Measurements from ENCODE around the gene RALGPS1. TPM values are rescaled to one million over a fixed set of nuclear protein-coding genes. Genes with fewer than 3 reads are reported as not detected.

Gene RALGPS1
- total and polyA plus RNA-seq, 2 of the 8 experiments (the other 6 are each of a cell fraction or from before 2014, with no cell fraction given): 20.0 to 23.5 TPM

DNA sequence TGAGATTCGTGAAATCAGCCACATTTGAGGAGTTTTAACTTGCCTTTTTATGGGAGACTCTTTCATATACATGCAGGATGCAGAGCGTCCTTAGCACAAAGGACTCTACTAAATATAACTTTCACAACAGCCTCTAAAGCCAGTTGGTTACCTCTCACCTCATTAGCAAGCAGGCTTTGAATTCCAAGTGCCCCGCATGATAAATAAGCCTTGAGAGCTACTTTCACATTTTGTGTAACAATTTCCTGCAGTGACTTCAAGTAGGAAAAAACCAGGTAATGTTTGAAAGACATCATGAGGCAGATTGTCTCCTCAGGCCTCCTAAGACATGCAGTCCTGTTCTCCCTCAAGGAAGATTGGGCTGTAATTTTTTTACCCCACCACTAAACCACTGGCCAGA is 50.5 kb downstream of the RALGPS1 start:
- no peaks in the 10 kb centered on the region for H3K36me3 ChIP-seq (ENCODE audit: control insufficient read depth in 2 of 4, insufficient read depth in 4 of 4, low read length in 3 of 4)
- no peak overlapping the region for H2BK120ac ChIP-seq (replicated peaks; ENCODE audit: low read depth, low read length)
- H4K8ac ChIP-seq (ENCODE audit: extremely low read depth, insufficient read depth, low read length): no peak overlapping the region
- H4K91ac ChIP-seq (replicated peaks; ENCODE audit: insufficient read length, low read length): no peak overlapping the region
- no peak overlapping the region for H3K14ac ChIP-seq (ENCODE audit: insufficient read length)
- H3K27ac ChIP-seq (ENCODE audit: low read depth, low read length): no peak overlapping the region
- H3K9ac ChIP-seq (replicated peaks in 1 of 4; ENCODE audit: extremely low read depth in 1 of 4, low read depth in 3 of 4, low read length in 3 of 4): peak overlapping the region in 2 of 4 experiments; percentile 5 to 8; a peak in 2 of 7 replicates
- no peak overlapping the region for H2AFZ ChIP-seq (ENCODE audit: low read length)
- no peak for DNase-seq (ENCODE audit: low read depth in 1 of 2, low spot score in 2 of 2)
- POLR2A ChIA-PET (ENCODE audit: partially characterized antibody): interaction anchor here (0.7 kb wide), 1 partner anchor 11 kb away, joined by 3 read pairs; no protein-coding TSS in a partner anchor
- no peak overlapping the region for H3K18ac ChIP-seq (ENCODE audit: extremely low read depth, low read length)
- WGBS, 2 experiments (ENCODE audit: extremely low coverage in 1 of 2, insufficient coverage in 1 of 2, insufficient read length in 1 of 2, insufficient replicate concordance in 2 of 2, low coverage in 1 of 2, low lambda C conversion rate in 2 of 2, missing lambda C conversion rate in 1 of 2): 27% methylated on average over 3 of the region's 3 CpGs; no CpG with 5 or more reads in 1 of the 2 experiments
- no peak for FAIRE-seq
- no peaks in the 10 kb centered on the region for H4K20me1 ChIP-seq (replicated peaks in 1 of 2; ENCODE audit: control insufficient read depth in 1 of 2, insufficient read depth in 2 of 2, low read length in 2 of 2)
- no peaks in the 10 kb centered on the region for H3K23me2 ChIP-seq (ENCODE audit: low read depth, low read length)
- no peak overlapping the region for H3K4ac ChIP-seq (replicated peaks; ENCODE audit: insufficient read length, low read depth, low read length)
- H3K79me1 ChIP-seq (ENCODE audit: low read depth, low read length): no peaks in the 10 kb centered on the region
- no peak overlapping the region for H3K4me3 ChIP-seq (ENCODE audit: extremely low read depth in 1 of 4, insufficient read depth in 2 of 4, low read depth in 3 of 4, low read length in 4 of 4)
- H3K9me3 ChIP-seq (ENCODE audit: insufficient read depth in 2 of 2, low read depth in 1 of 2, low read length in 1 of 2): no peaks in the 10 kb centered on the region
- no peak overlapping the region for H3K23ac ChIP-seq (ENCODE audit: insufficient read length)
- H3K4me1 ChIP-seq (replicated peaks in 1 of 4; ENCODE audit: control insufficient read depth in 3 of 4, insufficient read depth in 4 of 4, low read length in 3 of 4): peaks cover 0 to 8% (median under 1%) of the 10 kb centered on the region in 4 experiments; a peak in 4 of 7 replicates
- CTCF ChIA-PET (ENCODE audit: partially characterized antibody): interaction anchor here (0.6 to 14.3 kb wide), 36 partner anchors 9 to 399 kb away, joined by 3 to 168 read pairs (median 4); partner anchors contain the start of gene RALGPS1
- H3K79me2 ChIP-seq (ENCODE audit: control insufficient read depth in 1 of 2, insufficient read depth in 2 of 2, low read length in 2 of 2): no peaks in the 10 kb centered on the region
- no peak overlapping the region for H2BK15ac ChIP-seq (ENCODE audit: low read length)
- no peak overlapping the region for H2BK20ac ChIP-seq (ENCODE audit: low read length)
- H2BK5ac ChIP-seq (ENCODE audit: low read depth, low read length): no peak overlapping the region
- H3K56ac ChIP-seq (replicated peaks; ENCODE audit: insufficient read length, low read depth, low read length): no peak overlapping the region
- no peak overlapping the region for H2AK5ac ChIP-seq (ENCODE audit: low read depth, low read length)
- H3K27me3 ChIP-seq (replicated peaks in 1 of 4; ENCODE audit: control insufficient read depth in 3 of 4, extremely low read depth in 1 of 4, insufficient read depth in 3 of 4, low read length in 3 of 4): no peaks in the 10 kb centered on the region
- peak overlapping the region; percentile 18 to 46; a peak in 3 of 4 replicates for H3K4me2 ChIP-seq (ENCODE audit: insufficient read depth in 1 of 2, low read depth in 2 of 2, low read length in 2 of 2)
- H4K5ac ChIP-seq (ENCODE audit: insufficient read length, low read depth, low read length): no peak overlapping the region
- no peak overlapping the region for H2BK12ac ChIP-seq (ENCODE audit: low read depth, low read length)
- TF ChIP-seq KDM4A (IDR thresholded peaks at IDR 0.05; ENCODE audit: low read depth, low read length, severe bottlenecking): no peak
- no peak for TF ChIP-seq POLR2AphosphoS5 (IDR thresholded peaks at IDR 0.05; ENCODE audit: low read depth, low read length)
- no peak for TF ChIP-seq HDAC6 (IDR thresholded peaks at IDR 0.05; ENCODE audit: low read depth, low read length)
- TF ChIP-seq RNF2 (IDR thresholded peaks at IDR 0.05; ENCODE audit: borderline replicate concordance, low read depth, low read length, missing control alignments, poor library complexity, severe bottlenecking): no peak
- no peak for TF ChIP-seq RAD21 (IDR thresholded peaks at IDR 0.05 in 1 of 2, conservative IDR thresholded peaks at IDR 0.05 in 1 of 2; ENCODE audit: low read depth in 2 of 2, low read length in 2 of 2)
- TF ChIP-seq BRCA1 (IDR thresholded peaks at IDR 0.05; ENCODE audit: low read depth, low read length): no peak
- TF ChIP-seq TAF1 (IDR thresholded peaks at IDR 0.05; ENCODE audit: low read depth, low read length): no peak
- TF ChIP-seq USF2 (IDR thresholded peaks at IDR 0.05; ENCODE audit: low read length): no peak
- no peak for TF ChIP-seq ZNF274 (IDR thresholded peaks at IDR 0.05; ENCODE audit: borderline replicate concordance, extremely low read depth, low read length)
- TF ChIP-seq, protein P1, sequence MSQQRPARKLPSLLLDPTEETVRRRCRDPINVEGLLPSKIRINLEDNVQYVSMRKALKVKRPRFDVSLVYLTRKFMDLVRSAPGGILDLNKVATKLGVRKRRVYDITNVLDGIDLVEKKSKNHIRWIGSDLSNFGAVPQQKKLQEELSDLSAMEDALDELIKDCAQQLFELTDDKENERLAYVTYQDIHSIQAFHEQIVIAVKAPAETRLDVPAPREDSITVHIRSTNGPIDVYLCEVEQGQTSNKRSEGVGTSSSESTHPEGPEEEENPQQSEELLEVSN (IDR thresholded peaks at IDR 0.05): no peak
- TF ChIP-seq RBBP5 (IDR thresholded peaks at IDR 0.05; ENCODE audit: borderline replicate concordance, low read depth, low read length): no peak

Data from H1 (cell line).